ENCODE measurements around the gene RAI14.
A peak's percentile ranks its signal among the peaks of the same experiment; 100 is the strongest.
"Not testable (repeated sequence)": the region's sequence is repeated elsewhere in the genome, so short reads cannot be mapped to it uniquely, and the experiment has no call there.

Gene RAI14

DNA sequence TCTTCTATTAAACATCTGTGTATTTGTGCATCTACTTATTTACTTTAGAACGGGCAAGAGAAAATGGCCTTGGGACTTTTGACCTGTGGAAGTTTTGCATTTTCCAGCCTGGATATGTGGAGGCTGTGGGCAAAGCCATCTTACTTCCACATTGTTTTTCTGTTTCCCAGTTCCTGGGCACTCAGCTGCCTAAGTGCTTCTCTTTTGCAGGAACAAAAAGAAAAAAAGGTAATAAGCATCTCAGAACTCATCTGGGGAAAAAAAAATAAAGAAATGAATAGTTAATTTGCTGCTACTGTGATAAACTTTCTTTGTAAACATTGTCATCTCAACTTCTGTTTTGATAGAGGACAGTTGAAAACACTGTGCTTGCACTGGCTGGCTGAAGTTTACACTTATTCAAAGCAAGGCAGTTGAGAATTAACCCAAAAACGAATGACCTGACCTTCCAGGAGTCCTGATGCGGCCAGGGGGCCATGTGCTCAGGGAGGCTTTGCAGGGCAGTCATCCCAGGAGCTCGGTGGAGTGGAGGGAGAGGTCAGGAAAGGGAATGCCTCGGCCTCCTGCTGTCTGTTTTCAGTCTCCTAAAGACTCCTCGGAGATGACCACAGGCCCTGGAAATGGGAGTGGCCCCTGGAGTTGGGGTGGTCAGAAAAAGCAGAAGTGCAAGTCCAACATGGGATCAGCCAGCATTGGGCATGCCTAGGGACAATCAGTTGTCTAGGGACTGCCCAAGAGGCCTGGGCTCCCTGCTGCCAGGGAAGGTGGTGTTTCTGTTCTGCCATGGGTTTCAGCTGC lies 75.5 kb downstream of the RAI14 start:
- DNase-seq: peak; percentile 4 to 14 (median 12)

DNA sequence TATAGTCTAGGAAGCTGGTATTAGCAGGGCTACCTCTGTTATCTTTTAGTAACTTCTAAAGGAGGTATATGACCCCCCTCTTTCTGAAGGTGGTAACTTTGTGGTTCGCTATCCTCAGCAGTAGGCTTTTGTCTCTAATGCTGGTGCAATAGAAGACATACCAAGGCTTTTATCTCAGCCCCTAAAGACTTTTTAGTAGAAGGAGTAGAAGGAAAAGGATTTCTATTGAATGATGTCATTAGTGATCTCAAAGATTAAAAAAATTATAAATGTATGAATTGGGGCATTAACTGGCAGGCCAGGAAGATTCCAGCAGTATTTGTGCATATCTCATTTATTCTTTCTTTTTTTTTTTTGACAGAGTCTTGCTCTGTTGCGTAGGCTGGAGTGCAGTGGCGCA lies 78.2 kb downstream of the RAI14 start:
- DNase-seq: no peak

DNA sequence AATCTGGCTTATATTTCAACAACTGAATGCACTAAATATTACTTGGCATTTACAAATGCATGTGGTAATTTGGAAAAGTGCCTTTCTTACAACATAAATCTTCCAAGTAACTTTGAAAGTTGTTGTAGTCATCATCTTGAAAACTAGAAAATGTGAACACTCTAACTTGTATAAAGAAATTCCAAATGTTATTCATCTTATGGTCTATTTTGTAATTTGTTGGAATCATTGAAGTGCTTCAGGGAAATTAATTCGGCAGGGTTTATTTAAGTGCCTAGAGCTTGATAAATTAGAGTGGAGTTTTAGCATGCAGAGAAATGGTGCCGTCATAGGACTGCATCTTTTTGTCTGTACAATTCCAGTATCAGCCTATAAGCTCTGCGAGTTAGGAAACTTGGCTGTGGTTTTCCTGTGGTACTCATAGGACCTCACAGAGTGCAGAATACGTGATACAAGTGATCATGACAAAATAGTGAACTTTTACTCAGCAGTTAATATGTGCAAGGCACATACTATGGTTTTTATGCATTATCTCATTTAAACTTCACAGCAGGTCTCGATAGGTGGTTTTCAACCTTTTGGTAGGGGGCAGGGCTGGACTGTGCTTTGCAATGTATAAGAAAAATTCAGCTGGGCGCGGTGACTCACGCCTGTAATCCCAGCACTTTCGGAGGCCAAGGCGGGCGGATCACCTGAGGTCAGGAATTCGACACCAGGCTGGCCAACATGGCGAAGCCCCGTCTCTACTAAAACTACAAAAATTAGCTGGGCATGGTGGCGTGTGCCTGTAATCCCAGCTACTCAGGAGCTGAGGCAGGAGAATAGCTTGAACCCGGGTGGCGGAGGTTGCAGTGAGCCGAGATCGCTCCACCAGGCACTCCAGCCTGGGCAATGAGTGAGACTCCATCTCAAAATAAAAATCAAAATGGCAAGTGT lies 79.6 kb downstream of the RAI14 start:
- DNase-seq: no peak

DNA sequence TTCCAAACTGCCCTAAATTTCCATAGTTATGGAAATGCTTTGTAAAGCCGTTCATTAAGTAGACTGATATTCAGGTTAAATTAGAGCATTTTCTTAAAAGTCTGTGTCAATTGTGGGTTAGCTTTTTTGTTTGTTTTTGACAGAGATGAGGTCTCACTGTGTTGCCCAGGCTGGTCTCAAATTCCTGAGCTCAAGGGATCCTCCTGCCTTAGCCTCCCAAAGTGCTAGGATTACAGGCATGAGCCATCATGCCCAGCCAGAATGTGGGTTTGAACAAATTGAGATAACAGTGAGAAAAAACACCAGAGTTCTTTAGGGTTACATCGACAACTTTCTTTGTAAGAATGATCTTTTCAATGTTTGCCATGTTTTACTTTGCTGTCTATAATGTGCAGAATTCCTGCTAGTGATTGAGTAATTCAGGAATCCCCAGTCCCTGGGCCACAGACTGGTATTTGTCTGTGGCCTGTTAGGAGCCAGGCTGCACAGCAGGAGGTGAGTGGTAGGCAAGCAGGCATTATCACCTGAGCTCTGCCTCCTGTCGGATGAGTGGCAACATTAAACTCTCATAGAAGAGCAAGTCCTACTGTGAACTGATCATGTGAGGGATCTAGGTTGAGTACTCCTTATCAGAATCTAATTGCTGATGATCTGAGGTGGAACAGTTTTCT lies 80.5 kb downstream of the RAI14 start:
- DNase-seq: no peak

DNA sequence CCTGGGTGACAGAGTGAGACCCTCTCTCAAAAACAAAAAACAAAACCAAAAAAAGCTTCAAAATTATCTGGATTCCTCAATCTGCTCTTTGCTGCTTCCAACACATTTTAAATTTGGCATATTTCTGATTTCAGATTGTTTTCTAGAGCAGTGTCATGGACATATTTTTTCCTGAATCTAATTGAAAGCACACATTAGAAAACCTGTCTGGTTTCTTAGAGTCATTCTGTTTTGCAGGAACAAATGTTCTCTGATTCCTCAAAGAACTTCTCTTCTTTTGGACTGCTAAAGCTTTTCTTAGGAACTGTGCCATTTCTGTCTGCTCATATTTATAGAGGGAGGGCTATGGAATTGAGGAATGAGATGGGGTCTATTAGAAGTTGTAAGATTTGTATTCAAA lies 81.6 kb downstream of the RAI14 start:
- no peak for DNase-seq

DNA sequence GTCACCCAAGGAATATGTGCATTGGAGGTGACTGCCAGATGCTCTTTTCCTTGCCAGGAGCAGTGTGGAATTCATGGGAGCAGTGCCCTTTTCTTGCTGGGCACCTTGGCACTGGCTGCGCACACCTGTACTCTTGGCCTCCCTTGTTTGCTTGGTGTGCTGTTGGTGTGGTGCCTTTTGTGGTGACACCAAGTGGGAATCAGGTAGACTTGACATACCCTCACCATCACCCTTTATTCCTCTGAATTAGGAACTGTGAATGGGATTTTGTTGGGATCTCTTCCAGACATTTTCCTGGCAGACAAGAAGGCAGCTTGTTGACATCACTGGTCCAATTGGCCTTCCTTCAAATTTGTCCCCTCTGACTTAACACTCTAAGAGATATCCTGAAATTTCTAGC lies 82.3 kb downstream of the RAI14 start:
- DNase-seq: no peak

DNA sequence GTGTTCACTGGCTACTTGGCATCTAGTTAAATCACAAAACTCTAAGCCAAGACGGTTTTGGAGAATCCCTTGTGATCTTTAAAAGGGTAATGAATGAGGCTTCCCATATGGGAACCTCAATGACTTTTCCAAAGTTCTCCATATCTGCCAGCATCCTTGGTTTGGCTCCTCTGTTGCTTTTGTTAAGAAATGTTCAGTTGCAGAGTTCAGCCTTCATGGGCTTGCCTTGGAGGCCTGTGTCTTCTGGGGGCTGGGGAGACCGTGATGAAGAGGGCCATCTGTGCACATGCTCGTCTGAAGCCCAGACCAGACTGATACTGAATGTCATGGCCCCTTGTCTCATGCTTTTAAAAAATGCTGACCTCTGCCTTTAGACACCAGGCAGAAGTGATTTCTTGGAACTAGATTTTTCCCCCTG lies 84.3 kb downstream of the RAI14 start:
- no peak for DNase-seq

DNA sequence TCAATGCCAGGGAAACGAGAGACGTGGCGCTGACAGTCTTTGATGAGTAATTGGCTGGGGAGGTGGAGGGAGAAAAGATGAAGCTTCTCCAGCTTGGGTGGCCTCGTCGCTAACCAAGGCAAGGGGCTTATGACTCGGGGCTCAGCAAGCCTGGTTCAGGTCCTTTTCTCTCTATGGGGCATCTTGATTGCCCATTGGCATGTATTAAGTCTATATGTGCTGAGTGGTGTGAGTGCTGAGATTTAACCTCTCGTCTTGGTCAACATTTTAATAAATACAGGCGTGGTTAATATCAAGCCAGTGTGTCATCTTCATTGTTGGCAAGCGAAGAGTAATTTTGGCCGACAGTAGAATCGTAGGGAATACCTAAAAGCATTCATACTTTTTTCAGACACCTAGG lies 85.9 kb downstream of the RAI14 start:
- no peak for DNase-seq

DNA sequence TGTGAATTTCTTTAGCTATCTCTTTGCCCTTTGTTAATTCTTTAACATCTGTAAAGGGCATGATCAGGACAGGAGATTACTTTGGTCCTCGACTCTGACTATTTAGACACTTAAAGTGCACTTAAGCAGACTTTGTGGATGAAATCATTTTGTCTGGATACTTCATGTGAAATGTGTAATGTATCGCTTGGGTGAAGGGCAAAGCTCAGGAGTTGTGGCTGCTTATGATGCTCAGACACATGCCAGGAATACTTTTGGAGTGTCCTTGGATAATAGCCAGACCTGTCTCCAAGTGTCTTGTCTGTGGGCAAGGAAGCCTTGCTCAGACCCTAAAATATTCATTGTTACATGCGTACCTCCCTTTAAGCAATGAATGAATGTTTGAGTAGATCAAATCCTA lies 87.8 kb downstream of the RAI14 start:
- no peak for DNase-seq

DNA sequence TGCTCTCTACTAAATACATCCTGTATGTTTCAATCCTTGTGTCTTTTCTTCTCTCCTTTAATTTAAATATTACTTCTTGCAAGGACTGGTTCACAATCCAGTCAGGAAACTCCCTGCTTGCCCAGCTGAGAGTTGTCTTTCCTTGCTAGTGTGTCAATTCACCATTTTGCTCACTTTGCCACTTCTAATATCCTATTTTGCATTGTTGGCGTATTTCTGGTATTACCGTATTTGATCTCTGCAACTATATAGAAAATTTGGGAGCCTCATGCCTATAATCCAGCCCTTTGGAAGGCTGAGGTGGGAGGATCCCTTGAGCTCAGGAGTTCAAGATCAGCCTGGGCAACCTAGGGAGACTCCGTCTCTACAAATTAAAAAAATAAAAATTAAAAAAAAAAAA lies 92.3 kb downstream of the RAI14 start:
- no peak for DNase-seq

DNA sequence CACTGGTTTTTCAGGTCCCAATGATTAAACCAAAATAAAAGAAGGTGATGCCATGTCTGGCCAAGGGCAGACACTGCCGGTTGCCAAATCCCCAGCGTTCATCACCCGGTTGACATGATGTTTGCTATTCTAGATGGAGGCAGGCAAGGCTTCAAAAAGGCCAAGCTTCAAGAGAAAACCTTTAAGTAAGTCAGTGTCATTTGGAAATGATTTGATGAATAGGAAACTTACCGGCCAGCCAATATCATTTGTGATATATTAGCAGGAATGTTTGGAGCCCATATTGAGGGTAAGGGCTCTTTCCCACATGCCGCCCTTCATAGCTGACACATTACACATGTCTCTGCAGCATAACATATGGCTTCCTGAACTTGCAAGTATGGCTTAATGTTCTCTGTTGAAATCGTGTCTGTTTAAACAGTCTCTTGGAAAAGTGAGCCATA lies 93.3 kb downstream of the RAI14 start:
- DNase-seq: no peak

DNA sequence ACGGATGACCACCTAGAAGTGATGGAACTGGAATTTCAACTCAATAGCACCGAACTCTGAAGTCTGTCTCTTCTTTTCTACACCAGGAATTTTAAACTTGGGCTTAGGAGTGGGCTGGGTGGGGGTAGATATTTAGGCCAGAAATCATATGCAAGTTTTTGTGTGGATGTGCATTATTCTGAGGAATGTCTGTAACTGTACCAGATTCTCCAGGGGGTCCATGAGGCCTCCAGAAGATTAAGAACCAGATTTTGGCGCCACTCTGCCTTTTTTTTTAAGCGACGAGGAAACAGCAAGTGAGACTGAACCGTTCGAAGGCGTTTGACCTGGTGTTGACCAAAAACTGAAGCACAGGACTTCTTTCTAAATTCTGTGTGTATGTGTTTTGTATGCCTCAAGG lies 94.1 kb downstream of the RAI14 start:
- DNase-seq: no peak

DNA sequence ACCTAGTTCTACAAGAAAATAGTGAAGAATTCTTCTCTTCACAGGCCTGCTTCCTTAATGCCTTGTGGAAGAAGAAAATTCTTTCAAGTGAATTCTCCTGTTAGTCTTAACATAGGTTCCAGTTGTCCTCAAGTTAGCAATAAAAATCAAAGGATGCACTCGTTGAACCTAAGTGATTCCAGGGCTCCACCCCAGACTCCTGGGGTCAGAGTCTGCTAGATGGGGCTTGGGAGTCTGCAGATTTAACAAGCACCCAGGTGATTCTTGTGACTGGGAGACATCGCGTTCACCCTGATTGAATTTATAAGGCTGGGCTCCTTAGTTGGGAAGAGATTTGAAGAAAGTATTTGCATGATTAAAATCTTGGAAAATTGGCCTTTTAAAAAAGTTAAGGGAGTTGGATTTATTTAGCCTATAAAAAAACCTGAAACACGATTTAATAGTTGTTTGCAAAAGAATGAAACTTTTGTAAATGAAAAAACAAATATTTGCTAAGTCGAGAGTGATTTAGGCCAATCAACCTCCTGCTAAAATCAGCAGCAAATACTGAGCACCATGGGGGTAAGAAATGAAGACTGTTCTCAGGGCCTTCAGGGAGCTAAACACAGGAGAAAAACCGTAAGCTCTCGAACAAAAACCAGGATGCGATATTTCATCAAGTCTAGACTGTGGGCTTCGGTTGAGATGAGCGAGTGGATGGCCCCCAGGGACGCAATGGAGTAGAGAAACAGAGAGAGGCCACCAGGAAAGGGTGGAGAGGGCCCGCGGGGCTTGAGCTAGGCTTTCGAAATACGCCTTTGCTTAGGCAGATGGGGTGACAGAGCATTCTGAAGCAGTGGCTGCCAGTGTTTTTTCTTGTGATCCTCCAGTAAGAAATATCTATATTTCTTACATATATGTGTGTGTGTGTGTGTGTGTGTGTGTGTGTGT lies 95.9 kb downstream of the RAI14 start:
- no peak for DNase-seq

DNA sequence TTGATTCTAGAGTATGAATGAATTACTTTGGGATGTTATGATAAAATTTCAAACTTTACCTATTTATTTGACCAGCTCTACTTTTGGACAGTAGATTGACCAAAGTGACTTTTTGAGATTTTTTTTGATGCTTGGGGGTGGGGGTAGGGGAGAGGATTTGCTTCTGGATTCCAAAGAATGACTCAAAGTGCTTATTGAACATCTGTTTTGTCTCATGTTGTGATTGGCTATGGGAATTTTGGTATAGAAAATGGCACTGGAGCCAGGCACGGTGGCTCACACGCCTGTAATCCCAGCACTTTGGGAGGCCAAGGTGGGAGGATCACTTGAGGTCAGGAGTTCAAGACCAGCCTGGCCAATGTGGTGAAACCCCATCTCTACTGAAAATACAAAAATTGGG lies 97.1 kb downstream of the RAI14 start:
- DNase-seq: not testable (repeated sequence)

DNA sequence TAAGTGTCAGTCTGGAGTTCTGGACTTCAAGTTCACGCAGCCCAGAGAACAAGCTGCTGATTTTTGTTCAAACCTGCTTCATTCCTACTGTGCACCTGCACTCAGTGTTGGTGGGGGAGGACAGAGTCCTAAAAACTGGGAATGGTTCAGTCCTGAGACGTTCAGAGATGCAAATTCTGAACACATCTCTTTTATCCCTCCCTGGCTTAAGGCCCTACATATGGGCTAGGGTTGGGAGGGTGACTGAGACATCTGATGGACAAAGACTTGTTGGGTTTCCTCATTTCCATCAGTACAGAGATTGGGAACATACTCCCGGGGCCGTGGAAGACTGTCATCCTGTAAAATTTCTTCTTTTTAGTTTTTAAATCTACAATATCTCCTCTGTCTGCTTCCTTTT lies 99.8 kb downstream of the RAI14 start:
- no peak for DNase-seq

DNA sequence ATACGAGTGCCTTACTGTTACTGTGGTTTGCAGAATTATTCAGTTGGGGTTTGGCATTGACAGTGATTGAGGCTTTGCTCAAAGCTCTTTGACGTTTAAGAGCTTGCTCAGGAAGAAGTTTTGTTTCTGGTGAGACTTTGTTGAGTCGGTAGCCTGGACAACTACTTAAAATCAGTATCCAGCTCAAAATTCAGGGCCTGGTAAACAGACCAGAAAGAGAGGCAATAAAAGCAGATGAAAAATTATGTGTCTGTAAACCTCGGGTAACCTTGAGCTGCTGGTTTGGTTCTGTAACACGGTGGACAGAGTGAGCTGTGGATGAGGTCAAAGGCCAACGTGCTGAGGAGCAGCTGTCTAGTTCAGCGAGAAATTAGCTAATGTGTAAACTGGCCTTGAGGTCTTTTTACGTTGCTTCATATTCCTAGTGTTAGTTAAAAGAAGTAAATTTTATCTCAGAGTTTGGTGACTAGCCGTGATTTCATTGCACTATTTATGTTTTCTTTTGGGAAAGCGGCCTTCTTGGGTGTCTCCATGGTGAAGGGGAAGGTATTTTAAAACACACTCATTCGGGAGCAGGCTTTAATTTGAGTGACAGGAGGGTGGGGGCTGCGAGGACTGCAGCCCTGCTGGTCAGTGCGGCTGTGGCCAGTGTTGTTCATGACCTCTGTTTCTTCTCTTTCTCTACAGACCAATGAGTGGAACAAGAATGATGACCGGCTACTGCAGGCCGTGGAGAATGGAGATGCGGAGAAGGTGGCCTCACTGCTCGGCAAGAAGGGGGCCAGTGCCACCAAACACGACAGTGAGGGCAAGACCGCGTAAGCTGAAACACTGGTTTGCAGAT lies 100.9 kb downstream of the RAI14 start:
- DNase-seq: no peak

DNA sequence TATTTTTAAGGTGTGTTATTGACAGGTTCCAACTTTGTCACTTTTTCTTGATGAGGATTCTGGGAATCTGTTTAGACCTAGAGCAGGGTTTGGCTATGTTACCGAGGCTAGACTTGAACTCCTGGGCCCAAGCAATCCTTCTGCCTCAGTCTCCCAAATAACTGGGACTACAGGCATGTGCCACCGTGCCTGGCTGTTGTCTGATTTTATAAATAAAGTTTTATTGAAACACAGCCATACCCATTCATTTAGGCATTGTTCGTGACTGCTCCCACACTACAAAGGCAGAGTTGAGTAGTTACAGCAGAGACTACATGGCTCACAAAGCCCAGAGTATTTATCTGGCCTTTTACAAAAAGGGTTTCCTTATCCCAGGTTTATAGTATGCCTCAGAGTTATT lies 102.4 kb downstream of the RAI14 start:
- DNase-seq: no peak

DNA sequence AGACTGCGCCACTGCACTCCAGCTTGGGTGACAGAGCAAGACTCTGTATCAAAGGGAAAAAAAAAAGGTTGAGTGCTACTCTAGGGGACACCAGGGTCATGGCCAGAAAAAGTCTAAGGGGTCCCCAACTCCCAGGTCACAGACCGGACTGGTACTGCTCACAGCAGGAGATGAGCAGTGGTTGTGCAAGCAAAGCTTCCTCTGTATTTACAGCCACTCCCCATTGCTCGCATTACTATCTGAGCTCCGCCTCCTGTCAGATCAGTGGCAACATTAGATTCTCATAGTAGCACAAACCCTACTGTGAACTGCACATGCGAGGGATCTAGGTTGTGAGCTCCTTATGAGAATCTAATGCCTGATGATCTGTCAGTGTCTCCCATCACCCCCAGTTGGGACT lies 103.1 kb downstream of the RAI14 start:
- not testable (repeated sequence) for DNase-seq

DNA sequence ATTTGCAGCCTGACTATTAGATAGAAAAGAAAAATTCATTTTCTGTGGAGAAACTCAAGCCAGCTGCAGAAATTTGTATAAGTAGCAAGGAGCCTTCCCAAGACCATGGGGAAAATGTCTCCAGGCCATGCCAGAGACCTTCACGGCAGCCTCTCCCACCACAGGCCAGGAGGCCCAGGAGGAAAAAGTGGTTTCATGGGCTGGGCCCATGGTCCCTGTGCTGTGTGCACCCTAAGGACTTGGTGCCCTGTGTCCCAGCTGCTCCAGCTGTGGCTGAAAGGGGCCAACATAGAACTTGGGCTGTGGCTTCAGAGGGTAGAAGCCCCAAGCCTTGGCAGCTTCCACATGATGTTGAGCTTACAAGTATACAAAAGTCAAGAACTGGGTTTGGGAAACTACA lies 109.5 kb downstream of the RAI14 start:
- DNase-seq: no peak

DNA sequence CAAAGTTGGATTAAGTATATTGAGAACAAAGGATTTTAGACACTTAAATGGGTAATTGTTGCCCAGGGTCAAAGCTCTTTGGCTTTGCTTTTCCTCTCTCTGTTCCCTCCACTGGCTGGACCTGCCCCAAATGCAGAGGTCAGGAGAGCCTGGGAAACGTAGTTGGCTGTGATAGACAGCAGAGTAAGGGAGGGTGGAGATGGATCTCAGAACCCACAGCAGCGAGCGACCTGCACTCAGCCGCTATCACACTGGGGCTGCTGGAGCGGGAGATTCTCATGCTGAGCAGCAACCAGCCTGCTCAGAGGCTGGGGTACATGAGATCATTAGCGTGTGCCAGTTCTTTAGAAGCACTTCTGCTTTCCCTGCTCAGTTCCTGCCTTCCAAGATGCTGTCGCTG lies 111.1 kb downstream of the RAI14 start:
- no peak for DNase-seq

DNA sequence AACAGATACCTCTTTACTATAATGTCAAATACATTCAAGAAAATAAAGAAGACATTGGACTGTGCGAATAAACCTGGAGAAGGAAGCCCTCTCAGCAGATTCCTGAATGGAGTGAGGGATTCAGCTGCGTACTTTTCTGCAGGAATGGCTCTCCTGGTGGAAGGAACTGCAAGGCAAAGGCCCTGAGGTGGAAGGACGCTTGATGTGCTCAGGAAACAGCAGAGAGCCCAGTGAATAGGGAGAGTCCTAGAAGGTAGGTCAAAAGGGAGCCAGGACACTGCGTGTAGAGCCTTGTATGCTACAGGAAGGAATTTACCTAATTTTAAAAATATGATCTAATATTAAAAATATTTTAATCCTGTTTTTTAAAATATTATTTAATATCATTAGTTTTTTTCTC lies 114.4 kb downstream of the RAI14 start:
- no peak for DNase-seq
